RKO (cell line): ENCODE measurements around the gene KIAA1614.

Source experiments
- DNase-seq: peaks from one replicate; pipeline ENCODE4 v3.0.0-alpha.2; 2016; ENCODE audit warnings: low spot score

KIAA1614 gene

GRCh38 chr1:180924939-180925338, 12.2 kb downstream of the KIAA1614 start:
- no peak for DNase-seq

DNA sequence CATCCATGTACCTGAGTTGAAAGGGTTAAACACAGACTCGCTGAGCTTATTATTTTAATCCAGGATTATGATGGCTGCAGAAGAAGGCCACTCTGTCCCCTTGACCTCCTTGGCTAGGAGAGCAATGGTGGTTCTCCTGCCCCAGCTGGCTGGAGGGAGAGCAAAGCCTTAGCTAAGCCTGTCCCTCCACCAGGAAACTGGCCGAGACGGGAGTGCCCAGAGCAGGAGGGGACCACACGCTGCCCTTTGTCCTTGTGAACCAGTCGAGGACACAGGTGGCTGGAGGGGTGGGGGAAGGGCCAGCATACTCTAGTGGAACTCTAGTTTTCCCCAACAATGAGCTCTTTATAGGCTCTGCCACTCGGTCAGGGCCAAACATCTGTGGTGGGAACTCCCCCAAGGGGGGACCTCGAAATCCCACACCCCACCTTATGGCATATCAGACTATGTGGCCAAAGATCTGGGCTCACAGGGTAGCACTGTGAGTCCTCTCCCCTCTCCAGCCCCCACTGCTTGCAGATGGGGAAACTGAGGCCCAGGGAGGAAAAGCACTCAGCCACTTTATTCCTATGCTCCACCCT, 12.9 kb downstream of the KIAA1614 start:
- no peak for DNase-seq

- DNase-seq: no peak
Measured at GRCh38 chr1:180926164-180926981, 13.7 kb downstream of the KIAA1614 start.

- no peak for DNase-seq
Measured at GRCh38 chr1:180927348-180927747, 14.7 kb downstream of the KIAA1614 start.

GRCh38 chr1:180927841-180928240, 15.1 kb downstream of the KIAA1614 start:
- no peak for DNase-seq

DNA sequence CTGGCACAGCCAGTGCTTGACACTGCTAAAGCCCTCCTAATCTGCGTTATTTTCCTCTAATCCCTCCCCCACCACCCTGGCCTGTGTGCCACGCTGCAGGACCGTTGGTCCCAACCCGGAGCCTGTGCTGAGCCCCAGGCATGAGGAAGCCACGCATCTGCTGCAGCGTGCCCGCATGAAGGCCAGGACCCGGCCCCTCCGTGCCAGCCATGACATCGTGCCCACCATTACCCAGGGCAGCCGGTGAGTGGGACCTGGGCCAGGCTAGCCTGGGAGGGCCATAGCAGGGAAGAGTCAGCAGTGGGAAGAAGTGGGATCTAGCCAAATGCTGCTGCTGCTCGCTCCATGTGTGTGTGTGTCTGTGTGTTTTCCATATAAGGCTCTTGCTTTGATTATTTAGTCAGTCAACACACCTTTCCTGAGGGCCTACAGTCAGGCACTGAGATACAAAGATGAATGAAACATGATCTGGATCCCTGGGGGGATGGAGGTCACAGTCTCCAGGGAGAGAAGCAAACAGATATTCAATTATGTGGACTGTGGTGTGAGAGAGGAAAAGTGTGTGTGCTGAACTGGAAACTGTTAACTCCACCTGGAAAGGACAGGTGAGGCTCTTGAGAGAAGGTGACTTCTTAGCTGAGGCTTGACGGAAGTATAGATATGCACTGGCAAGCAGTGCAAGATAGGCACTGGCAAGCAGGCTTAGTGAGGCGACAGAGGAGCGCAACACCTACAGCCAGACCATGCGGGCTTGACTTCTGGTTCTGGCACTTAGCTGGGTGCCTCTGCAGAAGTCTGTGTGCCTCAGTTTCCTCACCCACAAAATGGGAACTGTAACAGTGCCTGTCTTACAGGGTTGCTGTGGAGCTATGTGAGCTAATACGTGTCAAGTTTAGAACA, 15.9 kb downstream of the KIAA1614 start:
- DNase-seq: no peak

DNA sequence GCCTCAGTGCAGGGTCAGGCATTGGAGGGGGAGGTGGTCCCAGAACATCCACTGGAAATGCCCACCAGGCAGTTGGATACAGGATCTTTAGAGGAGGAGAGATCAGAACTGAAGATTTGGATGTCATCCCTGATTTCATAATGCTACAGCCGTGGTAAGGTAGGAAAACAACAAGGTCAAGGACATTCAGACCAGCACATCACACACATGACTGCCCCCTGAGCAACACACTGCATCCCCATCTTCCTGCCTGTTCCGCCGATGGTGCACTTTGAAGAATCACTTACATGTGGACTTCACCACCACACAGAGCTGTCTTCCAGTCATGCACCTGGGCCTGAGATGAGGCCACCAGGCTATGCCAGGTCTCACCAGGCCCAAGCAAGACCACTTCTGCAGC, 16.7 kb downstream of the KIAA1614 start:
- DNase-seq: no peak

- no peak for DNase-seq
Measured at GRCh38 chr1:180930687-180931086, 18.0 kb downstream of the KIAA1614 start.

GRCh38 chr1:180931529-180931928, 18.8 kb downstream of the KIAA1614 start:
- DNase-seq: no peak

DNA sequence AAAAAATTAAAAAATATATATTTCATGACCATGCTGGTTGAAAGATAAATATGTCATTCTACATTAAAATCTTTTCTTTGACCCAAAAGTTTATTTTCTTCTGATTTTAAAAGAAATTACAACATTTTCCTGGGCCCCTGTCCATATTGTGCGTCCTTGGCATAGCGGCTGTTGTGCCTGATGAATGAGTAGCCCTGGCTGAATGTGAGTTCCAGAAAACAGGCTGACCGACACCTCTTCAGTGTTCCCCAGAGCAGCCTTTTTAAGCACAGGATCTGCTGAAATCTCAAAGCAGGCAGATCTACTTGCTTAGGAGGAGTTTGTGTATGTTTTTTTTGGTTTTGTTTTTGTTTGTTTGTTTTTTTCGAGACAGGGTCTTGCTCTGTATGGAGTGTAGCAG, 19.7 kb downstream of the KIAA1614 start:
- no peak for DNase-seq

DNA sequence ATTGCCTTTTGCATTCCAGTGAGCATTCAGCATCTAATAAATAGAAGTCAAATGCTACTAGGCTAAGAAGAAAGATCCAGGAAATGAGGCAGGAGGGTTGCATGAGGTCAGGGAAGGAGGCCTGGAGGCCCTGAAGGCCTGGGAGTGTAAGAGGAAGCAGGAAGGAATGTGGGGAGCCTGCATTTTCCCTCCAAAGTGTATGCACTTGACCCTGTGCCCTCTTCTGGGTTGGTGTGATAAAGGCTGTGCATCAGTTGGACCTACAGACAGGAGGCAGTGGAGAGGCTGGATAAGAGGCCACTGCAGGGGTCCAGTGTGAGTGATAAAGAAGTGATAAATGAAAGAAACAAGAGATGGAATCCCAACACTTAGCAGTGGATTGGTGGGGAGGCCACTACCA, 20.4 kb downstream of the KIAA1614 start:
- no peak for DNase-seq

DNA sequence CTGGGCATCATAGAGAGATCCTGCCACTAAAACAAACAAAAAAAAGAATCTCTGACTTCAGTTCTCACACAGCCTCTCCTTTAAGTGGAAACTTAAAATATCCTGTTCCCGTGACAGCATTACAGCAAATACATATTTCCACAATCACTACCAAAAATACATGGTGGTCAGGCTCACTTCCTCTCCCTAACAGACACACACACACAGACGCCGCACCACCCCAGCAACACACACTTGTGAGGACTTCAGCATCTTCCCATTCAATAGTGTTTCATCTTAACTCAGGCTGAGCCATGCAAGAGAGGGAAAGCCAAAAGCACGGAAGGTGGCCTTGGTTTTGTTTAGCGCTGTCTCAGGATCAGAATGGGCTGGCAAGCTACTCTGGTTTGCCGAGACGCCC, 21.9 kb downstream of the KIAA1614 start:
- DNase-seq: no peak

GRCh38 chr1:180935326-180936109, 22.8 kb downstream of the KIAA1614 start:
- no peak for DNase-seq

DNA sequence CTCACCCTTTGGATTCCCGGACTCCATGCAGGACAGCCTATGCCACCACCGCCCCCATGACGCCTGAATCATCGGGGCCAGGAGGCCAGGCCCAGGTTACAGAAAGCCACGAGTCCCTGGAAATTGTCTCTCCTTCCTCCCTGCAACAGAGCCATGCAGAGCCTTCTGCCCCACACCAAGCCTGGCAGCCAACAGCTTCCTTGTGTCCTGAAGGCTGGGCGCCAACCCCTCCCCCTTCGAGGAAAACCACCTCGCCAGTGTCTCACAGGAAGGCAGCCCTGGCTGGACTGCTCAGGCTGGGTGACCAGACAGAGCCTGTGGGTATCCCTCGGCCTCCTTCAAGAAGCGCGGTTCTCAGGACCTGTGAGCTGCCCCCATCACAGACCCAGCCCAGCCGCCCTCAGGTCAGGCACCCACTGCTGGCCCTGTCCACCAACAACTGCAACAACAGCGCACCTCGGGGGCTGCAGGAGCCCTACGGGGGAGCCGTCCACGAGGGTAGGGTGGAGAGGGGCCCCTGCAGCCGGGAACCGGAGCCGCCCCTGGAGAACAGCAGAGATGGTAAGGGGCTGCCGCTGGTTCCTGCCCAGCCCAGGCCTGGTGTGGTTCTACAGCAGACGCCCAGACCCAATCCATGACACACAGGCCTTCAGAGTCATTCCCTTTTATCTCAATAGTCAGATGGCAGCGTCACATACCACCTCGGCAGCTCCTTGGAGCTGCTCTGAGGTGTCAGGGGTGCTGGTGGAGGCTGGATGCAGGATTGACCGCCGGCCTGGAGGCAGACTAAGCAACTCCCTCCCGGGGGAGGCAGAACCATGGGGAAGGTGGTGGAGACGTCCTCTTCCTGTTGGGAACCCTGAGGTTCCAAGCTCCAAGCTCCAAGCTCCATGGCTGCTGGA, 23.7 kb downstream of the KIAA1614 start:
- no peak for DNase-seq

DNA sequence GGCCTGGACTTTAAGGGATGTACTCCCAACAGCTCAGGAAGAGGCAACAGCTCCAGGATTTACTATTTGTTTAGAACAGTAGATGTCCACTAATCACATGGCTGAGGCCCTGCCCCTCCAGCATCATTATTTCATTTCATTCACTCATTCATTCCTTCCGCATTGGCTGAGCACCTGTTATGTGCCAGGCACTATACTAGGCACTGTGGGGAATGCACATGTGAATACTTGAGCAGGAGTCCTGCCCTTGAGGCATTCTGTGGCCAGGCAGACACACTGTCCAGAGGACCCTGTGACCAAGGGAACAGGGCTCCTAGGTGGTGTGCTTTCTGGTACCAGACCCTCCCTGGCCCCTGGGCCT, 24.3 kb downstream of the KIAA1614 start:
- no peak for DNase-seq

DNA sequence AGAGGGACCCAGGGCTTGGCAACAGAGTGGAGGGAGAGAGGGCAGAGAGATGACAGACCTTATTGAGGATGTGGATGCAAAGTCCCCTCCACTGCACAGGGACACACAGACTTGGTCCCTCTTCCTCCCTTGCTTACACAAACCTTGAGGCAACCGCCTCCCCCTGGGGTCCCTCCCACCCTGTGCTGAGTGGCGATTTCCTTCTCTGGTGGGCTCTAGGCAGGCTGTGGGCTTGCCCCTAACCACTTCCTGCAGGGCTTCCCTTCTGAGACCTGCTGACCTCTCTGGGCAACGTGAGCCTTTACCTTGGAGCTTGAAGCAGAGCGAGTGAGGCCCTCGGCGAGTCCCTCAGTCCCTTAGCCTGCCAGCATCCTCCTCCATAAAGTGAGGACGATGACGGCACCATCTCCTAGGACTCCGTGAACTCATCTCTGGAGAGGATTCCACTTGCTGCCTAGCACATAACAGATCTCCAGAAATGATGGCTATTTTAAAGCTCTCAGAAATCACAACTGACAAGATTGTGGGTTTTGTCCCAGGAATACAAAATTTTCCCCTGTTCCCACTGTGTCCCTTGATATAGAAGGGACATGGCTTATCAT, 25.0 kb downstream of the KIAA1614 start:
- no peak for DNase-seq

DNA sequence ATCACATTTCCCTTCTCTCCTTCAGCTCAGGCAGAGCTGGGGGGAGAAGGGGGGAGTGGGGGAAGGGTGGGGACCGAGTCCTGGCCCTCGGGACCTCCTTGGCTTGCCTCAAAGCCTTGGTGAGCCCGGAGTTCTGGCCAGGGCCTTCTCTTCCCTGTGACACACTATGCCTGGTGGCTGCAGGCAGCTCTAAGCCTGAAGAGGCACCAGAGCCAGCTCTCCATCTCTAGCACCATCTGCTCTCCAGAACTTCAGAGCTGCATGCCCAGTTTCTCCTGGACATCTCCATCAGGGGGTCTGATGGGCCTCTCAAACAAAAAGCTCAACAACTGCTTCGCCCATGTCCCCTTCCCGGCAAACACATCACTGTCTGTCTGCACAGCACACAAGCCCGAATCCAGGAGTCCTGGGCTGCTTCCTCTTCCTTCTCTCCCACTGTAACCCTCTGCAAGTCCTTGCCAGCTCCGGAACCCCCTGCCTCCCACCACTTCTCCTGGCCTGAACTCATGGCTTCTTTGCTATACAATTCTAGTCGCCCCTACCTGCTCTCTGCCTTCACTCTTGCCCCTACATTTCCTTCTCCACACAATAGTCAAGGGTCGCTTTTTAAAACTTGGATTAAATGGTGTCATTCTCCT, 26.5 kb downstream of the KIAA1614 start:
- no peak for DNase-seq

- DNase-seq: no peak
Measured at GRCh38 chr1:180939711-180940103, 27.0 kb downstream of the KIAA1614 start.

DNA sequence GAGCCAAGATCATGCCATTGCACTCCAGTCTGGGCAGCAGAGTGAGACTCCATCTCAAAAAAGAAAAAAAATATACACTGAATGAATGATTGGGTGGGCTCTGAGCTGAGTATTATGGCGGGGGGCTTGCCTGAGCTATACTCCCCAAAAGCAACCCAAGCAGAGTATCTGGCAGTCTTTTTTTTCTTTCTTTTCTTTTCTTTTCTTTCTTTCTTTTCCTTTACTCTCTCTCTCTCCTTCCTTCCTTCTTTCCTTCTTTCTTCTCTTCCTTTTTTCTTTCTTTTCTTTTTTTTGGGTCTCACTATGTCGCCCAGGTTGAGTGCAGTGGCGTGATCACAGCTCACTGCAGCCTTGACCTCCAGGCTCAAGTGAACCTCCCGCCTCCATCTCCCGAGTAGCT, 27.7 kb downstream of the KIAA1614 start:
- no peak for DNase-seq
